ENCODE results near the gene ATP5MC2. TPM values are rescaled to one million over a fixed set of nuclear protein-coding genes. Genes with fewer than 3 reads are reported as not detected.

Gene ATP5MC2
- total and polyA plus RNA-seq, 9 of the 15 experiments (the other 6 are each of a cell fraction or from before 2014, with no cell fraction given) = 314 to 1,208 (median 468) TPM

- no peak overlapping the region for H3K9ac ChIP-seq (ENCODE audit: insufficient read depth in 1 of 2, low read depth in 2 of 2, low read length in 2 of 2)
- peaks cover 56% of the 10 kb centered on the region for H3K79me2 ChIP-seq (ENCODE audit: control insufficient read depth, insufficient read depth, low read length)
- ATAC-seq (no peak), FAIRE-seq (no peak), DNase-seq (ENCODE audit: extremely low read depth in 1 of 4, low spot score in 3 of 4) (no peak)
- H2AFZ ChIP-seq (ENCODE audit: low read depth, low read length) = no peak overlapping the region
- H4K20me1 ChIP-seq (replicated peaks; ENCODE audit: control insufficient read depth, insufficient read depth, low read length) = no peaks in the 10 kb centered on the region
- H3K36me3 ChIP-seq (ENCODE audit: control insufficient read depth, insufficient read depth, low read length) = peaks cover 86% of the 10 kb centered on the region
- H3K9me1 ChIP-seq (ENCODE audit: control insufficient read depth, insufficient read depth, low read length) = no peaks in the 10 kb centered on the region
- BruUV-seq (replicated peaks) = no TSS peak
- in situ Hi-C loops (cut with MboI) (no loop called here), intact Hi-C loops (cut with micrococcal nuclease) (no loop called here)
- no peak for TF ChIP-seq CHCHD3 (CRISPR knock-in tag; IDR thresholded peaks at IDR 0.05)
- 0 out of 2 replicates have a peak, but pooled peaks have one; percentile 35 for TF ChIP-seq RBFOX2 (IDR thresholded peaks at IDR 0.05; ENCODE audit: low read depth, low read length)
- no peak for TF ChIP-seq CHD2 (IDR thresholded peaks at IDR 0.05; ENCODE audit: low read depth, low read length)
- peak; percentile 37; the same call in 1 of the 2 replicates for TF ChIP-seq FOSL1 (tag; conservative IDR thresholded peaks at IDR 0.05)
- peaks cover 0 to 10% of the 10 kb centered on the region in 2 experiments; a peak in 3 of 5 replicates for H3K4me1 ChIP-seq (replicated peaks in 1 of 2; ENCODE audit: control insufficient read depth in 2 of 2, insufficient read depth in 2 of 2, low read length in 2 of 2)
- no peak overlapping the region for H3K4me3 ChIP-seq
- ChIA-PET POLR2A (interaction anchor here (0.6 kb wide), 1 partner anchor 15 kb away, joined by 4 read pairs; no protein-coding TSS in a partner anchor), CTCF (ENCODE audit: low intra/inter-chr PET ratio) (no interaction called here)
- no peaks in the 10 kb centered on the region for H3K27me3 ChIP-seq (ENCODE audit: control insufficient read depth in 2 of 2, insufficient read depth in 2 of 2, low read length in 2 of 2)
- H3K9me3 ChIP-seq (replicated peaks; ENCODE audit: control insufficient read depth, insufficient read depth, low read depth, low read length) = no peaks in the 10 kb centered on the region
- no peak overlapping the region for H3K27ac ChIP-seq (ENCODE audit: extremely low read depth, low read depth, low read length)
- no peak overlapping the region for H3K4me2 ChIP-seq (ENCODE audit: insufficient read depth, low read length)
These were observed 4.9 kb downstream of the ATP5MC2 start for GRCh38 chr12:53670971-53671370.

GRCh38 chr12:53670308-53670707 lies 5.6 kb downstream of the ATP5MC2 start:
- Histone ChIP-seq H3K9me3 (replicated peaks; ENCODE audit: control insufficient read depth, insufficient read depth, low read depth, low read length) (no peaks in the 10 kb centered on the region), H3K79me2 (ENCODE audit: control insufficient read depth, insufficient read depth, low read length) (peaks cover 50% of the 10 kb centered on the region), H4K20me1 (replicated peaks; ENCODE audit: control insufficient read depth, insufficient read depth, low read length) (no peaks in the 10 kb centered on the region), H3K36me3 (ENCODE audit: control insufficient read depth, insufficient read depth, low read length) (peaks cover 93% of the 10 kb centered on the region), H3K4me2 (ENCODE audit: insufficient read depth, low read length) (no peak overlapping the region), H3K9ac (ENCODE audit: insufficient read depth in 1 of 2, low read depth in 2 of 2, low read length in 2 of 2) (no peak overlapping the region), H3K4me3 (no peak overlapping the region), H2AFZ (ENCODE audit: low read depth, low read length) (no peak overlapping the region), H3K27me3 (ENCODE audit: control insufficient read depth in 2 of 2, insufficient read depth in 2 of 2, low read length in 2 of 2) (no peaks in the 10 kb centered on the region), H3K9me1 (ENCODE audit: control insufficient read depth, insufficient read depth, low read length) (no peaks in the 10 kb centered on the region), H3K4me1 (replicated peaks in 1 of 2; ENCODE audit: control insufficient read depth in 2 of 2, insufficient read depth in 2 of 2, low read length in 2 of 2) (peaks cover 0 to 10% of the 10 kb centered on the region in 2 experiments; a peak in 3 of 5 replicates), H3K27ac (ENCODE audit: extremely low read depth, low read depth, low read length) (no peak overlapping the region; the same call in 2 of the 3 replicates)
- ChIA-PET CTCF (ENCODE audit: low intra/inter-chr PET ratio) (no interaction called here), POLR2A (interaction anchor here (0.6 kb wide), 1 partner anchor 291 kb away, joined by 3 read pairs; no protein-coding TSS in a partner anchor)
- ATAC-seq = no peak
- intact Hi-C loops (cut with micrococcal nuclease) = no loop called here
- FAIRE-seq = no peak
- WGBS (ENCODE audit: insufficient coverage, low coverage, missing lambda C conversion rate) = 91% methylated on average over 4 of the region's 7 CpGs
- no peak for DNase-seq (ENCODE audit: extremely low read depth in 1 of 4, low spot score in 3 of 4)
- in situ Hi-C loops (cut with MboI) = no loop called here
- no TSS peak for BruUV-seq (replicated peaks)
- TF ChIP-seq, protein P1, sequence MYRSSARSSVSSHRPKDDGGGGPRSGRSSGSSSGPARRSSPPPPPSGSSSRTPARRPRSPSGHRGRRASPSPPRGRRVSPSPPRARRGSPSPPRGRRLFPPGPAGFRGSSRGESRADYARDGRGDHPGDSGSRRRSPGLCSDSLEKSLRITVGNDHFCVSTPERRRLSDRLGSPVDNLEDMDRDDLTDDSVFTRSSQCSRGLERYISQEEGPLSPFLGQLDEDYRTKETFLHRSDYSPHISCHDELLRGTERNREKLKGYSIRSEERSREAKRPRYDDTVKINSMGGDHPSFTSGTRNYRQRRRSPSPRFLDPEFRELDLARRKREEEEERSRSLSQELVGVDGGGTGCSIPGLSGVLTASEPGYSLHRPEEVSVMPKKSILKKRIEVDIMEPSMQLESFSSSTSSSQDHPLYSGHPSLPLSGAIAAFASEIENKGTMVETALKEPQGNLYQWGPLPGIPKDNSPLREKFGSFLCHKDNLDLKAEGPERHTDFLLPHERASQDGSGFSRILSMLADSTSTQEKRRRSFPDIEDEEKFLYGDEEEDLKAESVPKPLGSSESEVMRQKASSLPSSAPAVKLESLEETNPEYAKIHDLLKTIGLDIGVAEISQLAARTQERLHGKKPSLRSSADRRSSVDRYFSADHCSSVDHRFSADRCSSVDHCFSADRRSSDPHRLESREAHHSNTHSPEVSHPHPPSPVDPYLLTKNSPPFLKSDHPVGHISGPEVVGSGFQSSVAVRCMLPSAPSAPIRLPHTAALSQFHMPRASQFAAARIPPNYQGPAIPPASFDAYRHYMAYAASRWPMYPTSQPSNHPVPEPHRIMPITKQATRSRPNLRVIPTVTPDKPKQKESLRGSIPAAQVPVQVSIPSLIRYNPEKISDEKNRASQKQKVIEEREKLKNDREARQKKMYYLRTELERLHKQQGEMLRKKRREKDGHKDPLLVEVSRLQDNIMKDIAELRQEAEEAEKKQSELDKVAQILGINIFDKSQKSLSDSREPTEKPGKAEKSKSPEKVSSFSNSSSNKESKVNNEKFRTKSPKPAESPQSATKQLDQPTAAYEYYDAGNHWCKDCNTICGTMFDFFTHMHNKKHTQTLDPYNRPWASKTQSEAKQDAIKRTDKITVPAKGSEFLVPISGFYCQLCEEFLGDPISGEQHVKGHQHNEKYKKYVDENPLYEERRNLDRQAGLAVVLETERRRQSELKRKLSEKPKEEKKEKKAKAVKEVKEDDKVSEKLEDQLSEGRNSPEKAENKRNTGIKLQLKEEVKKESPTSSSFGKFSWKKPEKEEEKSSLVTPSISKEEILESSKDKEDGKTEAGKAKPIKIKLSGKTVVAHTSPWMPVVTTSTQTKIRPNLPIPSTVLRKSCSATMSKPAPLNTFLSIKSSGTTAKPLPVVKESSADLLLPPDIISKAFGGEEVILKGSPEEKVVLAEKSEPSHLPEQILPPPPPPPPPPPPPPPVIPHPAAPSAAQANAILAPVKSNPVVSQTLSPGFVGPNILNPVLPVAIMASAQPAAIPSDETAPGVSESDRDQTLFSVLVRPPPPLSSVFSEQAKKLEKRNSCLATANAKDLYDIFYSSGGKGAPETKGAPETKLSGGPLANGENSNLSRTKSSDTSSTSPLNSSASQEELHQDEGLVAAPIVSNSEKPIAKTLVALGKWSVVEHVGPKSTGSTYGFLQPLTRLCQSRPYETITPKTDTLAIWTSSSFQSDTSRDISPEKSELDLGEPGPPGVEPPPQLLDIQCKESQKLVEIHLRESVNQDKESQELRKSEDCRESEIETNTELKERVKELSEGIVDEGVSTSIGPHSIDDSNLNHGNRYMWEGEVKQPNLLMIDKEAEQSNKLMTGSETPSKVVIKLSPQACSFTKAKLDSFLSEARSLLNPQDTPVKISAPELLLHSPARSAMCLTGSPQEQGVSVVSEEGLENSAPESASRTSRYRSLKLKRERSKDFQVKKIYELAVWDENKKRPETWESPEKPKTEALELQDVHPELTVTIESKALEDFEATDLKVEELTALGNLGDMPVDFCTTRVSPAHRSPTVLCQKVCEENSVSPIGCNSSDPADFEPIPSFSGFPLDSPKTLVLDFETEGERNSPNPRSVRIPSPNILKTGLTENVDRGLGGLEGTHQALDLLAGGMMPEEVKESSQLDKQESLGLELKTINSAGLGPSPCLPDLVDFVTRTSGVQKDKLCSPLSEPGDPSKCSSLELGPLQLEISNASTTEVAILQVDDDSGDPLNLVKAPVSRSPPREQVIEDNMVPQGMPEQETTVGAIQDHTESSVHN (IDR thresholded peaks at IDR 0.05; ENCODE audit: borderline replicate concordance in 1 of 2, low read depth in 1 of 2) = no peak
- TF ChIP-seq ZFP91 (CRISPR knock-in tag; IDR thresholded peaks at IDR 0.05) = no peak

All from K562 (cell line).